HepG2 (cell line): ENCODE results near the gene ZFP90. TPM values are rescaled to one million over a fixed set of nuclear protein-coding genes. Genes with fewer than 3 reads are reported as not detected.

ENCODE experiments used
- AGO1 ChIP-seq: fragments of 200-400 bp; formaldehyde crosslinking; IDR thresholded peaks from 2 replicates; pipeline ENCODE4 v1.6.1; 2017; ENCODE audit warnings: mild to moderate bottlenecking, low read depth, low read length, moderate library complexity; ENCODE audit not compliant: poor library complexity, severe bottlenecking
- FOXJ3 ChIP-seq: sonication (generic); formaldehyde crosslinking; IDR thresholded peaks from 2 replicates; pipeline ENCODE4 v1.4.0; 2020; ENCODE audit warnings: missing genetic modification reagents, mild to moderate bottlenecking, borderline replicate concordance
- GLMP ChIP-seq: sonication (generic); formaldehyde crosslinking; IDR thresholded peaks from 2 replicates; pipeline ENCODE4 v1.9.0; 2021; ENCODE audit warnings: missing genetic modification reagents, mild to moderate bottlenecking, borderline replicate concordance
- HNRNPL ChIP-seq: fragments of 200-400 bp; formaldehyde crosslinking; IDR thresholded peaks from 2 replicates; pipeline ENCODE4 v1.6.1; 2017; ENCODE audit warnings: mild to moderate bottlenecking, low read depth, low read length
- IRF2 ChIP-seq: IDR thresholded peaks from 2 replicates; pipeline ENCODE4 v1.6.1; 2018; ENCODE audit warnings: missing genetic modification reagents, missing compliant biosample characterization
- KAT8 ChIP-seq: IDR thresholded peaks from 2 replicates; pipeline ENCODE4 v1.6.1; 2016; ENCODE audit warnings: missing genetic modification reagents, missing compliant biosample characterization
- KLF16 ChIP-seq, 2 experiments: sonication (generic) in 1 of 2; formaldehyde crosslinking in 1 of 2; IDR thresholded peaks; 2 replicates each; pipeline versions ENCODE4 v1.6.1 to v1.8.0; 2016 to 2023; ENCODE audit warnings: missing genetic modification reagents in 2 of 2, missing compliant biosample characterization in 1 of 2
- MLLT10 ChIP-seq: sonication (generic); formaldehyde crosslinking; IDR thresholded peaks from 2 replicates; pipeline ENCODE4 v1.4.0; 2020; ENCODE audit warnings: missing genetic modification reagents
- NRL ChIP-seq: sonication (generic); formaldehyde crosslinking; IDR thresholded peaks from 2 replicates; pipeline ENCODE4 v1.5.0; 2020; ENCODE audit warnings: missing genetic modification reagents, mild to moderate bottlenecking, moderate library complexity, borderline replicate concordance
- PLRG1 ChIP-seq: fragments of 450-650 bp; conservative IDR thresholded peaks from 2 replicates; pipeline ENCODE4 v1.6.1; 2016
- POGZ ChIP-seq: sonication (generic); formaldehyde crosslinking; IDR thresholded peaks from 2 replicates; pipeline ENCODE4 v1.4.0; 2020; ENCODE audit warnings: mild to moderate bottlenecking, missing genetic modification reagents
- PRMT3 ChIP-seq: sonication (generic); formaldehyde crosslinking; IDR thresholded peaks from 2 replicates; pipeline ENCODE4 v1.8.1; 2022; ENCODE audit warnings: low read depth, mild to moderate bottlenecking, moderate library complexity, missing genetic modification reagents, borderline replicate concordance
- SMARCC2 ChIP-seq: fragments of 450-650 bp; IDR thresholded peaks from 2 replicates; pipeline ENCODE4 v1.6.1; 2017; ENCODE audit warnings: antibody characterized with exemption, mild to moderate bottlenecking
- TBL1XR1 ChIP-seq: fragments of 150-350 bp; IDR thresholded peaks from 2 replicates; pipeline ENCODE4 v1.6.1; 2014; ENCODE audit warnings: borderline replicate concordance, low read length; ENCODE audit not compliant: partially characterized antibody
- TCF7 ChIP-seq: sonication (generic); IDR thresholded peaks from 2 replicates; pipeline ENCODE4 v1.6.1; 2016; ENCODE audit warnings: antibody characterized with exemption, low read depth
- TEAD3 ChIP-seq: optimal IDR thresholded peaks from 2 replicates; pipeline ENCODE3; 2016; ENCODE audit warnings: borderline replicate concordance
- ZBTB2 ChIP-seq: sonication (generic); formaldehyde crosslinking; IDR thresholded peaks from 2 replicates; pipeline ENCODE4 v1.8.0; 2022; ENCODE audit warnings: low read depth, missing genetic modification reagents
- ZFP37 ChIP-seq: sonication (generic); formaldehyde crosslinking; IDR thresholded peaks from 2 replicates; pipeline ENCODE4 v1.4.0; 2020; ENCODE audit warnings: missing genetic modification reagents, borderline replicate concordance
- ZNF101 ChIP-seq: sonication (generic); formaldehyde crosslinking; IDR thresholded peaks from 2 replicates; pipeline ENCODE4 v1.4.0; 2020; ENCODE audit warnings: mild to moderate bottlenecking, low read depth, missing genetic modification reagents, borderline replicate concordance
- ZNF232 ChIP-seq: sonication (generic); formaldehyde crosslinking; IDR thresholded peaks from 2 replicates; pipeline ENCODE4 v1.4.0; 2020; ENCODE audit warnings: missing genetic modification reagents, borderline replicate concordance
- ZNF441 ChIP-seq: sonication (generic); formaldehyde crosslinking; IDR thresholded peaks from 2 replicates; pipeline ENCODE4 v1.7.0; 2021; ENCODE audit warnings: missing genetic modification reagents, borderline replicate concordance
- ZNF605 ChIP-seq: sonication (generic); formaldehyde crosslinking; IDR thresholded peaks from 2 replicates; pipeline ENCODE4 v1.8.0; 2022; ENCODE audit warnings: mild to moderate bottlenecking, missing genetic modification reagents
- ZNF660 ChIP-seq: sonication (generic); formaldehyde crosslinking; IDR thresholded peaks from 2 replicates; pipeline ENCODE4 v1.5.1; 2020; ENCODE audit warnings: mild to moderate bottlenecking, low read depth, missing genetic modification reagents, borderline replicate concordance
- ZNF670 ChIP-seq: sonication (generic); formaldehyde crosslinking; IDR thresholded peaks from 2 replicates; pipeline ENCODE4 v1.8.0; 2022; ENCODE audit warnings: mild to moderate bottlenecking, missing genetic modification reagents, borderline replicate concordance
- ZNF749 ChIP-seq: sonication (generic); formaldehyde crosslinking; IDR thresholded peaks from 2 replicates; pipeline ENCODE4 v1.8.0; 2022; ENCODE audit warnings: mild to moderate bottlenecking, missing genetic modification reagents, moderate library complexity, borderline replicate concordance
- ZNF790 ChIP-seq: sonication (generic); formaldehyde crosslinking; IDR thresholded peaks from 2 replicates; pipeline ENCODE4 v1.8.0; 2022; ENCODE audit warnings: missing genetic modification reagents, mild to moderate bottlenecking, borderline replicate concordance
- ZNF800 ChIP-seq: sonication (generic); formaldehyde crosslinking; IDR thresholded peaks from 2 replicates; pipeline ENCODE4 v1.4.0; 2020; ENCODE audit warnings: missing genetic modification reagents
- polyA plus RNA-seq, 8 experiments: library from polyadenylated mRNA; depleted of rRNA in 3 of 8; stranded (reverse) in 7 of 8; unstranded in 1 of 8; fragments of >200 nt; fragmentation: Illumina TruSeq in 4 of 8; extraction: Trizol in 4 of 8; gene quantifications; 2 replicates each; pipeline versions ENCODE4 v1.2.1 to v1.2.3, GENCODE V29; 2011 to 2016; ENCODE audit warnings: low read depth in 4 of 8, missing spikeins in 1 of 8, mixed read lengths in 1 of 8; ENCODE audit not compliant: insufficient read depth in 1 of 8
- total RNA-seq, 5 experiments: library from RNA; depleted of rRNA; stranded (reverse); fragments of >200 nt; fragmentation: Illumina TruSeq; extraction: Trizol; gene quantifications; 2 replicates each; pipeline ENCODE4 v1.2.3, GENCODE V29; 2016; ENCODE audit warnings: low read depth in 1 of 5

The ZFP90 gene
- total and polyA plus RNA-seq, 2 of the 13 experiments (the other 11 are each of a cell fraction or from before 2014, with no cell fraction given): 17.6 to 18.9 TPM

GRCh38 chr16:68528686-68529379 is 10.3 kb upstream of the ZFP90 start (continued):
- TF ChIP-seq GLMP (CRISPR knock-in tag) (no peak), ZNF790 (CRISPR knock-in tag) (no peak), ZNF232 (CRISPR knock-in tag) (no peak), TCF7 (no peak), PLRG1 (no peak), PRMT3 (CRISPR knock-in tag) (no peak), HNRNPL (no peak), AGO1 (peak; percentile 36), ZNF441 (CRISPR knock-in tag) (peak; percentile 25; the same call in 1 of the 2 replicates), ZNF749 (CRISPR knock-in tag) (0 out of 2 replicates have a peak, but pooled peaks have one; percentile 40), KLF16 (CRISPR knock-in tag; IDR thresholded peaks at IDR 0.05) (peak in 1 of 2 experiments; percentile 77; a peak in 2 of 4 replicates), MLLT10 (CRISPR knock-in tag) (no peak), ZNF800 (CRISPR knock-in tag) (no peak), ZBTB2 (CRISPR knock-in tag) (no peak), ZNF605 (CRISPR knock-in tag) (no peak), ZNF101 (CRISPR knock-in tag) (0 out of 2 replicates have a peak, but pooled peaks have one; percentile 36), ZFP37 (CRISPR knock-in tag) (no peak), KAT8 (0 out of 2 replicates have a peak, but pooled peaks have one; percentile 42), IRF2 (CRISPR knock-in tag) (peak; percentile 79), ZNF670 (CRISPR knock-in tag) (no peak), ZNF660 (CRISPR knock-in tag) (no peak), TEAD3 (CRISPR knock-in tag) (peak; percentile 81), TBL1XR1 (no peak), SMARCC2 (no peak), NRL (CRISPR knock-in tag) (peak; percentile 90), POGZ (CRISPR knock-in tag) (no peak), FOXJ3 (CRISPR knock-in tag) (no peak)
